Measurements from ENCODE around the gene NRCAM. TPM values are rescaled to one million over a fixed set of nuclear protein-coding genes. Genes with fewer than 3 reads are reported as not detected.

The NRCAM gene
- total RNA-seq, 1 donor: 1.5 TPM

GRCh38 chr7:108248821-108249220 is 207.4 kb downstream of the NRCAM start:
- Histone ChIP-seq H3K9me3 (ENCODE audit: low read depth, low read length) (no peaks in the 10 kb centered on the region), H3K4me1 (ENCODE audit: insufficient read depth, low read length) (no peaks in the 10 kb centered on the region), H3K27me3 (ENCODE audit: insufficient read depth, low read length) (no peaks in the 10 kb centered on the region), H3K4me3 (ENCODE audit: low read length) (no peak overlapping the region)

GRCh38 chr7:108248418-108248817 is 207.8 kb downstream of the NRCAM start:
- H3K27me3 ChIP-seq (ENCODE audit: insufficient read depth, low read length): no peaks in the 10 kb centered on the region
- no peaks in the 10 kb centered on the region for H3K9me3 ChIP-seq (ENCODE audit: low read depth, low read length)
- H3K4me1 ChIP-seq (ENCODE audit: insufficient read depth, low read length): no peaks in the 10 kb centered on the region
- H3K4me3 ChIP-seq (ENCODE audit: low read length): no peak overlapping the region

- no peaks in the 10 kb centered on the region for H3K27me3 ChIP-seq (ENCODE audit: insufficient read depth, low read length)
- H3K4me1 ChIP-seq (ENCODE audit: insufficient read depth, low read length): no peaks in the 10 kb centered on the region
- no peaks in the 10 kb centered on the region for H3K9me3 ChIP-seq (ENCODE audit: low read depth, low read length)
These were observed 208.6 kb downstream of the NRCAM start for GRCh38 chr7:108247614-108248013.

GRCh38 chr7:108246227-108246837 is 209.9 kb downstream of the NRCAM start:
- Histone ChIP-seq H3K27me3 (ENCODE audit: insufficient read depth, low read length) (no peaks in the 10 kb centered on the region), H3K4me1 (ENCODE audit: insufficient read depth, low read length) (no peaks in the 10 kb centered on the region)

More at GRCh38 chr7:108247614-108248013, 208.6 kb downstream of the NRCAM start:
- no peak overlapping the region for H3K4me3 ChIP-seq (ENCODE audit: low read length)

GRCh38 chr7:108245523-108246226 is 210.6 kb downstream of the NRCAM start:
- Histone ChIP-seq H3K9me3 (ENCODE audit: low read depth, low read length) (no peaks in the 10 kb centered on the region), H3K4me3 (ENCODE audit: low read length) (no peak overlapping the region), H3K4me1 (ENCODE audit: insufficient read depth, low read length) (no peaks in the 10 kb centered on the region), H3K27me3 (ENCODE audit: insufficient read depth, low read length) (no peaks in the 10 kb centered on the region)

More at GRCh38 chr7:108246227-108246837, 209.9 kb downstream of the NRCAM start:
- H3K4me3 ChIP-seq (ENCODE audit: low read length): no peak overlapping the region
- H3K9me3 ChIP-seq (ENCODE audit: low read depth, low read length): no peaks in the 10 kb centered on the region

- Histone ChIP-seq H3K4me1 (ENCODE audit: insufficient read depth, low read length) (no peaks in the 10 kb centered on the region), H3K9me3 (ENCODE audit: low read depth, low read length) (no peaks in the 10 kb centered on the region), H3K27me3 (ENCODE audit: insufficient read depth, low read length) (no peaks in the 10 kb centered on the region), H3K4me3 (ENCODE audit: low read length) (no peak overlapping the region)
These were observed 212.1 kb downstream of the NRCAM start for GRCh38 chr7:108244110-108244509.

- Histone ChIP-seq H3K9me3 (ENCODE audit: low read depth, low read length) (no peaks in the 10 kb centered on the region), H3K4me1 (ENCODE audit: insufficient read depth, low read length) (no peaks in the 10 kb centered on the region), H3K4me3 (ENCODE audit: low read length) (no peak overlapping the region), H3K27me3 (ENCODE audit: insufficient read depth, low read length) (no peaks in the 10 kb centered on the region)
These were observed 216.6 kb downstream of the NRCAM start for GRCh38 chr7:108239501-108240225.

- H3K27me3 ChIP-seq (ENCODE audit: insufficient read depth, low read length): no peaks in the 10 kb centered on the region
- no peak overlapping the region for H3K4me3 ChIP-seq (ENCODE audit: low read length)
- no peaks in the 10 kb centered on the region for H3K9me3 ChIP-seq (ENCODE audit: low read depth, low read length)
- no peaks in the 10 kb centered on the region for H3K4me1 ChIP-seq (ENCODE audit: insufficient read depth, low read length)
These were observed 219.4 kb downstream of the NRCAM start for GRCh38 chr7:108236681-108237415.

GRCh38 chr7:108235451-108236061 is 220.7 kb downstream of the NRCAM start:
- no peaks in the 10 kb centered on the region for H3K27me3 ChIP-seq (ENCODE audit: insufficient read depth, low read length)
- H3K4me1 ChIP-seq (ENCODE audit: insufficient read depth, low read length): no peaks in the 10 kb centered on the region

GRCh38 chr7:108234971-108235450 is 221.2 kb downstream of the NRCAM start:
- H3K27me3 ChIP-seq (ENCODE audit: insufficient read depth, low read length): no peaks in the 10 kb centered on the region
- no peaks in the 10 kb centered on the region for H3K4me1 ChIP-seq (ENCODE audit: insufficient read depth, low read length)
- H3K4me3 ChIP-seq (ENCODE audit: low read length): no peak overlapping the region
- no peaks in the 10 kb centered on the region for H3K9me3 ChIP-seq (ENCODE audit: low read depth, low read length)

More at GRCh38 chr7:108235451-108236061, 220.7 kb downstream of the NRCAM start:
- no peak overlapping the region for H3K4me3 ChIP-seq (ENCODE audit: low read length)
- no peaks in the 10 kb centered on the region for H3K9me3 ChIP-seq (ENCODE audit: low read depth, low read length)

- Histone ChIP-seq H3K4me3 (ENCODE audit: low read length) (no peak overlapping the region), H3K4me1 (ENCODE audit: insufficient read depth, low read length) (no peaks in the 10 kb centered on the region), H3K27me3 (ENCODE audit: insufficient read depth, low read length) (no peaks in the 10 kb centered on the region), H3K9me3 (ENCODE audit: low read depth, low read length) (no peaks in the 10 kb centered on the region)
These were observed 222.0 kb downstream of the NRCAM start for GRCh38 chr7:108234281-108234680.

- no peaks in the 10 kb centered on the region for H3K27me3 ChIP-seq (ENCODE audit: insufficient read depth, low read length)
- no peaks in the 10 kb centered on the region for H3K4me1 ChIP-seq (ENCODE audit: insufficient read depth, low read length)
- H3K4me3 ChIP-seq (ENCODE audit: low read length): no peak overlapping the region
- no peaks in the 10 kb centered on the region for H3K9me3 ChIP-seq (ENCODE audit: low read depth, low read length)
These were observed 224.2 kb downstream of the NRCAM start for GRCh38 chr7:108232076-108232475.

GRCh38 chr7:108231221-108231620 is 225.0 kb downstream of the NRCAM start:
- Histone ChIP-seq H3K4me1 (ENCODE audit: insufficient read depth, low read length) (no peaks in the 10 kb centered on the region), H3K4me3 (ENCODE audit: low read length) (no peak overlapping the region), H3K27me3 (ENCODE audit: insufficient read depth, low read length) (no peaks in the 10 kb centered on the region), H3K9me3 (ENCODE audit: low read depth, low read length) (no peaks in the 10 kb centered on the region)

GRCh38 chr7:108227366-108227765 is 228.9 kb downstream of the NRCAM start:
- Histone ChIP-seq H3K4me1 (ENCODE audit: insufficient read depth, low read length) (no peaks in the 10 kb centered on the region), H3K9me3 (ENCODE audit: low read depth, low read length) (no peaks in the 10 kb centered on the region), H3K27me3 (ENCODE audit: insufficient read depth, low read length) (no peaks in the 10 kb centered on the region), H3K4me3 (ENCODE audit: low read length) (no peak overlapping the region)

Measured in mononuclear cell (primary cell).